GM21576 (cell line): ENCODE results near the gene ATG2A.

ENCODE experiments used
- ATAC-seq: cut with Tn5 transposase; IDR thresholded peaks from one replicate; pipeline ENCODE4 v1.9.1; 2021; ENCODE audit warnings: mild to moderate bottlenecking, moderate library complexity; ENCODE audit not compliant: unreplicated experiment

The ATG2A gene

GRCh38 chr11:64888406-64888728 is 28.6 kb downstream of the ATG2A start:
- ATAC-seq = no peak

DNA sequence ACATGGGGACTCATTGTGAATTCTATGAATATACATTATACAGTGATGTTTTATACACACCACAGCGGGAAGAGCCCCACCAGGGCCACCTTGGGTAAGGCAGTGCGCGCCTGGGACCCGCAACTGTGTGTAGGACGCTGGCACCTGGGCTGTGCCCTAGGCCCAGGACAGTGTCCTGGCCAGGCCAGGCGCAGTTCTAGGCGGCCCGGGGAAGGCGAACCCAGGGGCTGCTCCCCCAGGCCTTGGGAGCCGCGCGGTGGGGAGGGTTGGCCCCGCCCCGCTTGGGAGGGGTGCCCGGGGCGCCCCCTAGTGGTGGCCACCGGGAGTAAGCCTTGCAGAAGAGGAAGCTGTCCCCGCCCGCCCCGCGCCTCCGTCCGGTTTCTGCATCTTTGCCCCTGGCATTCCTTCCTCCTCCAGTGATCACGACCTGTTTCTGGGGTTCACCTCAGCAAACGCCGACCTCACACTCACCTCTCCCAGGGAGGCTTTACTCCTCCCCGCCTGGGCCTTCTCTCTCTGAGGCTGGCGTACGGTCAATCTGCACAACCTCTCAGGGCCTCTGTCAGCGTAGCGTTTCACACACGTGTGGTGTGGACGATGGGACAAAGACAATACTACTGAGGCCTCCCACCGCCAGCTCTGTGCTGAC is 29.1 kb downstream of the ATG2A start:
- ATAC-seq = peak; percentile 63

DNA sequence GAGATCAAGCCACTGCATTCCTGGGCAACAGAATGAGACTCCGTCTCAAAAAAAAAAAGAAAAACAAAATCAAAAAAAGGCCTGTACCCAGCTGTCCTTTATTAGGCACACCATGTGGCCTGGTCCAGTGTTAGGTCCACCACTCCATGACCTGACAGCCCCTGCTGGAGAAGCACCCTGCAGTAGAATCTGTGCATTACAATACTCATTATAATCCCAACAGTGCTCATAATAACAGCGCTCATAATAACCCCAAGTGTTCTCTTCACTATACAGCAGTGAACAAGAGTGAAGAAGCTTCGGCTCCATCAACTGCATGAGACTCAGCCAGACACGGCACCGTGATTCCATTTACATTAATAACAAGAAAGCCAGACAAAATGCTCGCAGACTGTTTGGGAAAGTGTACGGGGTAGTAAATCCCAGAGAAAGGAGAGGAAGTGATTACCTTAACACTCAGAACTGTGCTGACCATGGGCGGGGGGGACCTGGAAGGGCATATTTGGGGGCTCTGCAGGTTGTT is 29.7 kb downstream of the ATG2A start:
- no peak for ATAC-seq

DNA sequence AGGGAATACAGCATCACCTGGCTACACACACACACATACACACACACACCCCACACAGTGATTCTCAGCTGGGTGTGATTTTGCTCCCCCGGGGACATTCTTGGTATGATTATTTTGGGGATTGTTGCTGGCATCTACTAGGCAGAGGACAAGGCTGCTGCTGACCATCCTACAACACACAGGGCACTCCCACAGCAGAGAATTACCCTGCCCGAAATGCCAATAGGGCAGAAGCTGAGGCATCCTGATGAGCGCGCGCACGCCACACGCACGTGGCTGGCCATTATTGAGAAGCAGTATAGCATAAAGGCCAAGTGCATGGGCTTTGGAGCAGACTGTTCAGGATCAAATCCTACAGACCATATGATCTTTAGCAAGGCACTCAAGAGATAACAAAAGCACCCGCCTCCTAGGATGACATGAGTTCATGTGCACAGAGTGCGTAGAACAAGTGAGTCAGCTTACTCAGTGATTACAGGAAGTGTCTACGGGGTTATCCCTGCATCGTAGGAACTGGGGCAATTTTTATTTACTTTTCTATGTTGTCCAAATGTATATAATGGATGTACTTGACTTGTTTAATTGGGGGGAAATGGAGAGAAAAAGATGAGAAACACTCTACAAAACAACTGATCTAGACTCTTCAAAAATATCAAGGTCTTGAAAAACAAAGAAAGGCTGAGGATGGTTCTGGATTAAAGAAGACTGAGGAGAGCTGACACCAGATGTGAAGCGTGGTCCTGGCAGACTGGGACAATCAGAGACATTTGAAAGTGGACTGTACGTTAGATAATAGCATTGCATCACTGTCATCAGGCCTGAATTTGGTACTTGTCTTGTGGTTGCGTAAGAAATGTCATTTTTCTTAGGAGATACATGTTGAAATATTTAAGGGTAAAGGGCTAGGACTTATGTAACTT is 31.4 kb downstream of the ATG2A start:
- ATAC-seq = no peak

DNA sequence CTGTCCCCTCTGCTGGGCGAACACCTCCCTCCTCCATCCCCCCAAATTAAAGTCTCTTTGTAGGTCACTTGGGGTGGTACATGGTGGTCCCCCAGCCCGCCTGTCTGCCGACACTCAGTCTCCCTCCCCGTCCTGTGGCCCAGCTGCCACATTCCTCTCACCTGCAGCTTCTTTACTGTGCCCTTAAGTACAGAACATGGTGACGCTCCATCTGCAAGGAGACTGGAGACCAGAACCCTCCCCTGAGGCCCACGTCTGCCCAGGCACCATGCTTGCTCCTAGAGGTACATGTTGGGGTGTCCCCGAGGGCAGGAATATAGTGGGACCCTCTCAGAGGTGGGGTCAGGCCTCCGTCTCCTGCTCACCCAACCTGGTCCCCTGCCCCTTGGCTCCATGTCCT is 33.0 kb downstream of the ATG2A start:
- ATAC-seq = no peak

DNA sequence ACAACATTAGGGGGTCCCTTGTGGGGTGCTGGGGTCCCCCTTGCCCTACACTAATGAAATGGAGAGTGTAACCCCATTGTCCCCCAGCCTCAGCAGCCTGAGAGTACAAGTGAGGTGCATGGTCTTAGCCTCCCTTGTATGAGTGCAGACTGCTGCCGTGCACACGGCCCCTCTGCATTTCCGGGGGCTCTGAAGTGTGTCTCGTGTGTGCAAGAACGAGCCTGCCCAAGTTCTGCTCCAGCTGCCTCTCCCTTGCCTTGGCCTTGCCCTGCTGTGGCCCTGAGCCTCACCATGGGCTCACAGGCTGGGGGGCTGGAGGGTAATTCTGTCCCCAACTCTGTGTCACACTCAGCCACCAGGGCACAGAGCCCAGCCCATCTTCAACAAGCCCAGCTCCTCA is 33.4 kb downstream of the ATG2A start:
- ATAC-seq = no peak

DNA sequence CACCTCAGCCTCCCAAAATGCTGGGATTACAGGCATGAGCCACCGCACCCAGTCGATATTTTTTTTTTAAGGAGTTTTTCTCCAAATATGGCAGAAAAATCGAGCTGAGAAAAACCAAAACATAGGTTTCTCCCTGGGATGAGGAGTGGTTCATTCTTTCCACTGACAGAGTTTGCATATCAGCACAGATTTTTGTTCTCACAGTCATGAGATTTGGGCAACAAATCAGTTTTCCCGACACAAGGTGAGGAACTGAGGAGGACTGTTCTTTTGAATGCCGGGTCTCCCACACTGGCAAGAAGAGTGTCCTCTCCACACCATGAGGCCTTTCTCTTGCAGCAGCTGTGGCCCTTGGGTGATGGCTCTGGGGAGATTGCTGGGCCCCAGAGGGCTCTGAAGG is 34.8 kb downstream of the ATG2A start:
- ATAC-seq = no peak

DNA sequence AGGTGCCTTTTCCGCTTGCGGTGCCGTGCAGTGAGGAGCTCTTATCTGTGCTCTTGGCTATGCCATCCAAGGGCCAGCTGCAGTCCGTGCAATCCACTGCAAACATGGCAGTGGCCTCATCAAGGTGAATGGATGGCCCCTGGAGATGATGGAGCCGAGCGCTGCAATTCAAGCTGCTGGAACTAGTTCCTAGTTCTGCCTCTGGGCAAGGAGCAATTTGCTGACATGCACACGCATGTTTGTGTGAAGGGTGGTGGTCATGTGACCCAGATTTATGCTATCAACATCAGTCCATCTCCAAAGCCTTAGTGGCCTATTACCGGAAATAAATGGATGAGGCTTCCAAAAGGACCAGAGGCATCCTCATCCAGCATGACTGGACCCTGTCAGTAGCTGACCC is 35.5 kb downstream of the ATG2A start:
- ATAC-seq = no peak

- ATAC-seq = no peak
Observed at GRCh38 chr11:64880240-64881001, 36.6 kb downstream of the ATG2A start.

DNA sequence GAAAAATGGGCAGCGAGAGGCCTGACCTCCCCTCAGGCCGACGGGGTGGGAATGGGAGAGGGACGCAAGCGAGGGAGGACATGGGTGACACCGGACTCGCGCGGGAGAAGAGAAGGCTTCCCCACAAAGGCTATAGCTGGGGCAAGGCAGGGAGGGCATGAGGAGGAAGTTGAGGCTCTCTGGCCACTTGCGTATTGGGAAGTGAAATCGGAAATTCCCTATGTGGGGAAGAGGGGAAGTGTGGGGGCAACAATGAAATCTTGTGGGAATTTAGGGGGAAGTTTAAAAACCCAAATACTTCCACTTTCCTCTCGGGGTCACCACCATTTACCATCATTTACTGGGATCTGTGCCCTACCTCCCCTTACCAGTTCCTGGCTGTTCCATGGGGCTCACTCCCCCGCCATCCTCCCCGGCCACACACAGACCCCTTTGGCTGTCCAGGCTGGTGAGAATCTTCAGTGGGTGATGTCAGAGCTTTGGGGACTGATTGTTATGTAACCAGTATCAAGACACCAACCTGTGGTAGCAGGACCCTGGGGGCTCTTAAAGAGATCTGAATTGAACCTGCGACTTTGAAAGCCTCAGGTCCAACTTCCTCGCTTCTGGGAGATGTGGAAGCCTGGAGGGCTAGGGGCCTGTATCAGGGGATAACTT is 37.6 kb downstream of the ATG2A start:
- no peak for ATAC-seq

DNA sequence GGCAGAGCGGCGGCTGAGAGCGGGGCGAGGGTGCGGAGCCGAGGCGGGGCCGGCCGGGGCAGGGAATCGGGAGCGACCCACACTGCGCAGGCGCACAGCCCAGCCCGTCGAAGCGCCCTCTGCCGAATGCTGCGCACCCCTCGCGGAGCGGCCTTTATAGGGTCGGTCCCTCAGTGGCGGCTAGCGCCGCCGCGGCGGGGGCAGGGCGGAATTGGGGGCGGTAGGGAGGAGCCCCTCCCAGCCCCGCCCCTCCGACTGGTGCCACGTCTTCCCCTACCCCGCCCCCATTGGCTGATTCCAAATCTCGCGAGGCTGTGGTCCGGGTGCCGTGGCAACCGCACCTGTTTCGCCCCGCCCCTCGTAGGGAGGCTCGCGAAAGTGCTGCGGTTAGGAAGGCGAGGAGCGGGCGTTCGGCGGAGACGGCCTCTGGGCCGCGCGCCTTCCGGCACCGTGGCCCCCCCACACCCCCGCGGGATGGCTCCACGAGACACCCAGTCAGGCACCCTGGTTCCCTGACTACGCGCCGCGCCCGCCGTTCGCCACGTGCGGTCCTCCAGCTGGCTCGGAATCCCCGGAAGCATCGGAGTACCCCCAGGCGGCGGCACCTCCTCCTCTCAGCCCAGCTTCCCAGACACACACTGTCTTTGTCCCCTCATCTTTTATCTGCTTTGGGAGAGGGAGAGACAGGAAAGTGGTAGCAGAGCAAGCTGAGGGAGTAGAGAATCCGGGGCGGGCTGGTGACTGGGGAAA is 38.3 kb downstream of the ATG2A start, which contains the start of gene EHD1:
TSS of gene EHD1 (minus strand) at position 128 of the 750 bp plus-strand sequence. CDS start 157 bp downstream, outside the sequence.
- ATAC-seq = peak; percentile 61

- ATAC-seq = no peak
Observed at GRCh38 chr11:64878223-64878493, 38.9 kb downstream of the ATG2A start.

DNA sequence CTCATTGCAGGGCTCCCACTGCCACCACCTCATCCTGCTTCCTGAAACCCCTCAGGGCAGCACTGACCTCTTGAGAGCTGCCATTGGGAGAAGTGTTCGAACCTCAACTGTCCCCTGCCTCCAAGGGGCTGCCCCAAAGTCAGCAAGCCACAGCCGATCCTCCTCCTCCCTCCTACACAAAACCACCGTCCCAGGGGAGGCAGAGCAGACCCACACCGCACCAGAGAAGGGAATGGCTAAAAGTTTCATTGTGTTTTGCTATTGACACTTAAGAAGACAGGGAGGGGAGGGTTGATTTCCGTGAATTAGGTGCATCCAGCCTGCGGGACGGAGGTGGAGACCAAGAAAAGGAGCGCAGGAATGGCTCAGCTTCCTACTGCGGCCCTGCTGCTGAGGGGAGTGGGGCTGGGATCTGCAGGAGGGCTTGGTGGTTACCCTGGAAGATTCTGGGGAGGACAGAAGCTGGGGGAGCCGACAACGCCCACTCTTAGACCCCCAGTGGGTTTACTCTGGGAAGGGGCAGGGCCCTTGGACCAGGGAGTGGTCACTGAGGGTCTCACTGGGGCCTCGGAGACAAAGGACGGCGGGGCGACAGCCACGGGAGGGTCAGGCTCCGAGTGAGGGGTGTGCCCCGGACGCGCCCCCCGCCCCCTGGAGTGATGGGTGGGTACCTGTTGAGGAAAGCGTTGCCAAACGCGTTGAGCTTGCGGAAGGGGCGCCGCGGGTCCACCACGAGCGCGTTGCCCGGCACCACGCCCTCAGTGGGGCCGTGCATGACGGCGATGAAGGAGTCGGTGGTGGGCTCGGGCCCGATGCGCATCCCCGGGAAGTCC is 39.4 kb downstream of the ATG2A start:
- ATAC-seq = no peak

- ATAC-seq = no peak
Observed at GRCh38 chr11:64876835-64877341, 40.1 kb downstream of the ATG2A start.

- ATAC-seq = no peak
Observed at GRCh38 chr11:64876229-64876750, 40.7 kb downstream of the ATG2A start.

GRCh38 chr11:64875369-64876228 is 41.4 kb downstream of the ATG2A start:
- no peak for ATAC-seq

DNA sequence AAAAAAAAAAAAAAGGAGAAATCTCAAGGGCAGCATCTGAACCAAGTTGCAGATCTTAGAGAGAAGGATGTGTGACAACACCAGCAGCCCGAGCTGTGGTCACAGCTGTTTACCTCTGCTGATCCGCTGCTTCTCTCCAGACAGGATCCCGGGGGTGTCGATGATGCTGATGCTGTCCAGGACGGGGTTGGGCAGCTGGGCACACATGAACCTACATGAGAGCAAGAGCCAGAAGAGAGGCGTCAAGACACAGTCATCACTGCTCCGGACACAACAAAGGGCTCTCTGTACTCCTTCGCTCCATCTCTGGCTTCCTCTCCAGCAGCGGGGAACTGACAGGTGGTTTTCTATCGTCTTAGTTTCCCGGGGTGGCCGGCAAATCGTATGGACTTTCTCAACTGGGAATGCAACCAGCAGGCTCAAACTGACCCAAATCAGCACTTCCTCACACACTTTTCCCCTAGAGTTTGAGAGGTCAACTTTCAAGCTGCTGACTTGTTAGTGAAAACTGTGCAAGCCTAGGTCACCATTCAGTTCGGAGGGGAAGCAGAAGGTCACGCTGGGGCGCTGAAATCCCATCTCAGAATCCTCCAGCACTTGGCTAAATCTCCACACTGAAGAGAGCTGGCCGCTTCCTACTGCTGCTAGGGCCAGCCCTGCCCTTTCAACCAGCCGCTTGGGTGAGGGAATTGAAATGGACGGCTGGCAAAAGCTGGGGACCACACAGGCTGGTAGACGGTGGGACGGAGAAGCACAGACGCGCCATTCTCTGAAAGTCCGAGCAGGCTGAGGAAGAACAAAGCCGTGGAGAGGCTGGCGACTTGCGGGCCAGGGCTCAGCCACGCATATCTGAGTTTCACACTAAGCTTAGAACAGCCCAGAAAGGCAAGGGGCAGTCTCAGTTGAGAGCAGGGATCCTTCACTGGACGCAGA is 42.4 kb downstream of the ATG2A start:
- no peak for ATAC-seq
